GM18526 (cell line): ENCODE measurements around the gene ILF3.

Experiments
- POLR2A ChIP-seq: IDR thresholded peaks from 3 replicates; pipeline ENCODE4 v1.6.1; 2011; ENCODE audit not compliant: insufficient read length; ENCODE audit errors: extremely low read depth

The ILF3 gene

GRCh38 chr19:10655457-10656312, 1.5 kb downstream of the ILF3 start:
- no peak for TF ChIP-seq POLR2A

GRCh38 chr19:10660346-10660745, 6.2 kb downstream of the ILF3 start:
- no peak for TF ChIP-seq POLR2A

- TF ChIP-seq POLR2A: no peak
These were observed 7.8 kb downstream of the ILF3 start for GRCh38 chr19:10661946-10662345.

- TF ChIP-seq POLR2A: no peak
These were observed 8.5 kb downstream of the ILF3 start for GRCh38 chr19:10662384-10663251.

- TF ChIP-seq POLR2A: no peak
These were observed 13.7 kb downstream of the ILF3 start for GRCh38 chr19:10667867-10668266.

- TF ChIP-seq POLR2A: no peak
These were observed 15.1 kb downstream of the ILF3 start for GRCh38 chr19:10669246-10669645.

GRCh38 chr19:10670182-10670581, 16.0 kb downstream of the ILF3 start:
- no peak for TF ChIP-seq POLR2A

DNA sequence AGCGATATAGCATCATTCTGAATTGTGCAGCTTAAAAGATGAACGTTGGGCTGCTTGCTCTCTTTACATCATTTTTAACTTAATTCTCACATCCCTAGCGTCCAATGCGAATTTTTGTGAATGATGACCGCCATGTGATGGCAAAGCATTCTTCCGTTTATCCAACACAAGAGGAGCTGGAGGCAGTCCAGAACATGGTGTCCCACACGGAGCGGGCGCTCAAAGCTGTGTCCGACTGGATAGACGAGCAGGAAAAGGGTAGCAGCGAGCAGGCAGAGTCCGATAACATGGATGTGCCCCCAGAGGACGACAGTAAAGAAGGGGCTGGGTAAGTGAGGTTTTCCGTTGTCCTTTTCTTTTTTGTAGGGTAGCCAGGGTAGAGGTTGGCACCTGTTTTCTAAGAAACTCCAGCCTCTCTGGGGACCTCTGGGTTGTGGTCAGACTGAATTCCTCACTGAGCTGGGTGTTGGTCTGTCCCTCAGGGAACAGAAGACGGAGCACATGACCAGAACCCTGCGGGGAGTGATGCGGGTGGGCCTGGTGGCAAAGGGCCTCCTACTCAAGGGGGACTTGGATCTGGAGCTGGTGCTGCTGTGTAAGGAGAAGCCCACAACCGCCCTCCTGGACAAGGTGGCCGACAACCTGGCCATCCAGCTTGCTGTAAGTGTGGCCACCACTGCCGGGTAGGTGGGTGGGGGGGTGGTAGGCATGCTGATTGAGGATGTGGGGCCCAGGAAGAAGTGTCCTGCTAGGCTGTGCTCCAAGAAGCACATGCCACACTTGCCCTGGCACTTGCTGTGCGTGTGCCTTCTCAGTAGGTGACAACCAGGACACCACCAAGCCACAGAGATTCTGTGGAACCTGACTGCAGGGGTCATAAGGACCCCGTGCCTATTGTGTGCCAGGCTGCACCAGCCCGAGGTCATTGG, 17.0 kb downstream of the ILF3 start:
- TF ChIP-seq POLR2A: no peak

DNA sequence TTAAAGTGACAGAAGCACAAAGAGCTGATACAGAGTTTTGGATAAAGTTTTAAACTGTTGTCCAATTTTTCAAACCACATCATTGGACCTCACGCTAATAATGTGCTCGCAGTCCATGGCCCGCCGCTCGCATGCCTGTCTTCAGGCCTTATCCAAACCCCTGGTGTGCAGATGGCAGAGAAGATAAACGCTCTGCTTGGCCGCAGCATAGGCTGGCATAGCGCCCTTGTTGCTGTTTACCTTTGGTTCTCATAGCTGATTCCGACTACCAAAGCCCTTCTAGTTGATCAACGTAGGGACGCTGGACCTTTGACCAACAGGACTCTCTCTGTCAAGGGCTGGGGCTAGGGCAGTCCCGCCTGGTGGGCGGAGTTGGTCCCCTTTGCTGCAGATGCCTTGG, 23.6 kb downstream of the ILF3 start:
- TF ChIP-seq POLR2A: no peak

GRCh38 chr19:10678813-10679212, 24.7 kb downstream of the ILF3 start:
- TF ChIP-seq POLR2A: no peak

DNA sequence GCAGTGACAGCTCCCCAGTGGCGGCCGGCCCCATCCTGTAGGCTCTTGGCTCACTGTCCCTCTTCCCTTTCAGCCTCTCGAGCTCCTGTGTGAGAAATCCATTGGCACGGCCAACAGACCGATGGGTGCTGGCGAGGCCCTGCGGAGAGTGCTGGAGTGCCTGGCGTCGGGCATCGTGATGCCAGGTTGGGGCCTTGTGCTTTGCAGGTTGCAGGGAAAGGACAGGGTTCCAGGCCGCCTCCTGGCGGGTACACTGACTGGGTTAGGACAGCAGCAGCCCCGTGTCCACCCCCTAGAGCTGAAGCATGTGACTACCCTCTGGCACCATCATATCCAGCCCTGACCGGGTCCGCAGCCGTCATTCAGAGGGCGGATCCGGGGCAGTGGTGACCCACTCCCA, 25.6 kb downstream of the ILF3 start:
- TF ChIP-seq POLR2A: no peak

- no peak for TF ChIP-seq POLR2A
These were observed 26.5 kb downstream of the ILF3 start for GRCh38 chr19:10680545-10681135.

- TF ChIP-seq POLR2A: no peak
These were observed 27.5 kb downstream of the ILF3 start for GRCh38 chr19:10681658-10682057.

- no peak for TF ChIP-seq POLR2A
These were observed 28.4 kb downstream of the ILF3 start for GRCh38 chr19:10682397-10683063.
